GM10248 (cell line): ENCODE results near the gene DDX42.

ENCODE experiments used
- CTCF ChIA-PET: fragments of 300-600 bp; sonication (Branson Sonifier 250); formaldehyde crosslinking; extraction: SDS; loops from one replicate; lab custom pipeline; 2021; ENCODE audit warnings: antibody characterized with exemption; lab: Yijun Ruan, JAX
- POLR2A ChIA-PET: fragments of 350-650 bp; sonication (Branson Sonifier 250); formaldehyde crosslinking; extraction: SDS; loops from one replicate; lab custom pipeline; 2020; ENCODE audit warnings: antibody characterized with exemption; lab: Yijun Ruan, JAX
- DNase-seq: peaks from one replicate; pipeline ENCODE4 v3.0.0; 2012; ENCODE audit errors: extremely low spot score
- TF ChIP-seq, protein P1 (sequence below): IDR thresholded peaks from 2 replicates; pipeline ENCODE4 v1.5.1; 2012; ENCODE audit warnings: mild to moderate bottlenecking, low read depth; ENCODE audit errors: extremely low read depth, missing control alignments, control extremely low read depth

Gene DDX42

DNA sequence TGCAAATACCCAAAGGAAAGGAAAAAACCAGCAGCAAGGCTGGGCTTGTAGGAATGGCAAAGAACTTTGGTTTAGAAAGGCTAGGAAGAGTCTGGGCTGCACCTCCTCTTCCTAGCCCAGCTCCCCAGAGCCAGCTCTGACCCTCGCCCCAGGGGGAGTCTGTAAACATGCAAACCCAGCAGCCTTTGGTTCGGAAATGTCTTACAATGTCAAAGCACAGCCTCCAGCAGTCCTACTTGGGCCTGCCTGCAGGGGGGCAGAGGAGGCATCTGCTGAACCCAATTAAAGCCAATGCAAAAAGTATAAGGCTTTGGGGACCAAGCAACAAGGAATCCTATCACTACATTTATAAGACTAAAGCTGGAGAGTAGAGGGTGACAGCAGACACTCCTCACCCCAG is 58.5 kb downstream of the DDX42 start:
- ChIA-PET POLR2A (interaction anchor here (1.1 to 1.4 kb wide), 2 partner anchors 11 to 136 kb away, joined by 3 to 5 read pairs; partner anchors contain the start of gene SMARCD2), CTCF (interaction anchor here (0.9 to 3.6 kb wide), 4 partner anchors 8 to 16 kb away, joined by 3 to 15 read pairs (median 8); no protein-coding TSS in a partner anchor)
- DNase-seq = no peak
- TF ChIP-seq, protein P1, sequence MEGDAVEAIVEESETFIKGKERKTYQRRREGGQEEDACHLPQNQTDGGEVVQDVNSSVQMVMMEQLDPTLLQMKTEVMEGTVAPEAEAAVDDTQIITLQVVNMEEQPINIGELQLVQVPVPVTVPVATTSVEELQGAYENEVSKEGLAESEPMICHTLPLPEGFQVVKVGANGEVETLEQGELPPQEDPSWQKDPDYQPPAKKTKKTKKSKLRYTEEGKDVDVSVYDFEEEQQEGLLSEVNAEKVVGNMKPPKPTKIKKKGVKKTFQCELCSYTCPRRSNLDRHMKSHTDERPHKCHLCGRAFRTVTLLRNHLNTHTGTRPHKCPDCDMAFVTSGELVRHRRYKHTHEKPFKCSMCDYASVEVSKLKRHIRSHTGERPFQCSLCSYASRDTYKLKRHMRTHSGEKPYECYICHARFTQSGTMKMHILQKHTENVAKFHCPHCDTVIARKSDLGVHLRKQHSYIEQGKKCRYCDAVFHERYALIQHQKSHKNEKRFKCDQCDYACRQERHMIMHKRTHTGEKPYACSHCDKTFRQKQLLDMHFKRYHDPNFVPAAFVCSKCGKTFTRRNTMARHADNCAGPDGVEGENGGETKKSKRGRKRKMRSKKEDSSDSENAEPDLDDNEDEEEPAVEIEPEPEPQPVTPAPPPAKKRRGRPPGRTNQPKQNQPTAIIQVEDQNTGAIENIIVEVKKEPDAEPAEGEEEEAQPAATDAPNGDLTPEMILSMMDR = no peak

DNA sequence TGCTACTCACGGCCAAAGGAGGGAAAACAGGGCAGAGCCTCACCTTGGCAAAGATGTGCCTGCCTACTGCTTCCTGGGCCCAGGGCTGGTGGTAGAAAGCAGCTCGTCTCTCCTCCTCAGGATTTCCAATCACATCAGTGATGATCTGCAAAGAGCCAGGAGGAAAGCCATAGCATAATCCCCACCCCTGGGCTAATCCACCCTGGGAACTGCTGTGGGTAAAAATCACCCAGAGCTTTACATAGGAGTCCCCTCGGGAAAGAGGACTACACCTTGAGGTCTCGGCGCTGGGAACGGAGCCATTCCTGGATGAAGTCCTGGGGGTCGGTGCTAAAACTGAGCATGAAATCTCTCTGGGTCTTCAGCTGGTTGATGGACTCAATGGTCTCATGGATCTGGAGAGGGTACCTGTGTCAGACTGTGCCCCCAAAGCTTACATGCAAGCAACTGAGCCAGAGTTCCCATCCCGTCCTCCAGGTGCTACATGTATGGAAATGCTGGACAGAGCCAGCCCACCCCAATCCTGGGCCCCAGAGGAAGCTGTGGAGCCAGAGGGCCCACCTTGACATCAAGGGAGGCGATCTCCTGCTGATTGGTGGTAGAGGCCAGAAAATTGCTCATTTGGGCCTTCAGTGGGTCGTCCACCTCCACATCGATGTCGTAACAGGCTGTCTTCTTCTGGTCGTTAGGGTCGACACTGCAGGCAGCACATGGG is 59.2 kb downstream of the DDX42 start:
- TF ChIP-seq, protein P1 = no peak
- DNase-seq = no peak
- ChIA-PET CTCF (interaction anchor here (0.9 to 3.6 kb wide), 6 partner anchors 9 to 83 kb away, joined by 3 to 15 read pairs (median 4); no protein-coding TSS in a partner anchor), POLR2A (interaction anchor here (0.5 to 1.1 kb wide), 2 partner anchors 93 to 137 kb away, joined by 3 read pairs; no protein-coding TSS in a partner anchor)

DNA sequence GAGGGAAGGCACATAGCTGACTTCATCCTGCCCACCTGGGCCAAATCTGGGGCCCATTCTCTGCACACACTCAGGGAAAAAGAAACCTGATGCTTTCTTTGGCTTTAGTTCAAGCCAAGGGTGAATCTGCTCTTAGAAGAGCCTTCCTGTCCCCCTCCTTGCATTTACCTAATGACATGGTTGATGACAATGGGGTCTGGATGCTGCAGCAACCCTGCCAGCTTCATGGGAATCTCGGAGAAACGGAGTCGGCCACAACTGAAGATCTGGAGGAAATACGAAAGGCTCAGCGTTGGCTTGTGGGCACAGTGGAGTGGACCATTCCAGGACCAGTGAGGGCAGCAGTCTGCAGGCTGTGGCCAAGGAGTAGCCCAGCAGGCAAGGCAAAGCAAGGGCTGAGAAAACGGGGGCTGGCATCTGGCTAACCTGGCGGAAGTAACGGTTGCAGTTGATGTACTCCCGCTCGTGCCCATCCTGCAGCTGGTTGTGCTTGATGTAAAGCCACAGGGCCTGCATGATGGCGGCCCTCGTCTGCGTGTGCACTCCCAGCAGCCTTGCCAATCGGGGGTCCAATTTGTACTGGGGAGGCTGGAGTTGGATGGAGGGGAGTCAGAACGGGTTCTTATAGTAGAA is 59.9 kb downstream of the DDX42 start:
- no peak for DNase-seq
- TF ChIP-seq, protein P1 = no peak
- ChIA-PET POLR2A (interaction anchor here (0.5 to 1.1 kb wide), 2 partner anchors 94 to 137 kb away, joined by 3 read pairs; no protein-coding TSS in a partner anchor), CTCF (interaction anchor here (1.0 to 3.6 kb wide), 12 partner anchors 9 to 208 kb away, joined by 3 to 15 read pairs (median 6); partner anchors contain the start of genes CCDC47, DDX42 and SMARCD2)

GRCh38 chr17:63834431-63835166 is 60.6 kb downstream of the DDX42 start:
- POLR2A ChIA-PET = interaction anchor here (0.7 kb wide), 1 partner anchor 311 kb away, joined by 3 read pairs; no protein-coding TSS in a partner anchor
- peak; percentile 66 for DNase-seq
- CTCF ChIA-PET = interaction anchor here (0.6 to 3.6 kb wide), 17 partner anchors 8 to 209 kb away, joined by 3 to 15 read pairs (median 5); partner anchors contain the start of genes CCDC47, DDX42 and SMARCD2
- TF ChIP-seq, protein P1 = peak; percentile 78

GRCh38 chr17:63835167-63835720 is 61.3 kb downstream of the DDX42 start:
- TF ChIP-seq, protein P1 = no peak
- DNase-seq = no peak
- CTCF ChIA-PET = interaction anchor here (0.6 to 3.6 kb wide), 13 partner anchors 9 to 210 kb away, joined by 3 to 15 read pairs (median 5); partner anchors contain the start of genes CCDC47 and DDX42
- POLR2A ChIA-PET = interaction anchor here (0.7 kb wide), 1 partner anchor 310 kb away, joined by 3 read pairs; no protein-coding TSS in a partner anchor
